HG02885 (cell line): ENCODE results near the gene TRIM10.
"Not testable (repeated sequence)": the region's sequence is repeated elsewhere in the genome, so short reads cannot be mapped to it uniquely, and the experiment has no call there.

ENCODE experiments used
- ATAC-seq: cut with Tn5 transposase; IDR thresholded peaks from one replicate; pipeline ENCODE4 v1.9.1; 2021; ENCODE audit warnings: mild to moderate bottlenecking; ENCODE audit not compliant: unreplicated experiment, poor library complexity

The TRIM10 gene

GRCh38 chr6:30131947-30132497, 29.0 kb downstream of the TRIM10 start:
- no peak for ATAC-seq

DNA sequence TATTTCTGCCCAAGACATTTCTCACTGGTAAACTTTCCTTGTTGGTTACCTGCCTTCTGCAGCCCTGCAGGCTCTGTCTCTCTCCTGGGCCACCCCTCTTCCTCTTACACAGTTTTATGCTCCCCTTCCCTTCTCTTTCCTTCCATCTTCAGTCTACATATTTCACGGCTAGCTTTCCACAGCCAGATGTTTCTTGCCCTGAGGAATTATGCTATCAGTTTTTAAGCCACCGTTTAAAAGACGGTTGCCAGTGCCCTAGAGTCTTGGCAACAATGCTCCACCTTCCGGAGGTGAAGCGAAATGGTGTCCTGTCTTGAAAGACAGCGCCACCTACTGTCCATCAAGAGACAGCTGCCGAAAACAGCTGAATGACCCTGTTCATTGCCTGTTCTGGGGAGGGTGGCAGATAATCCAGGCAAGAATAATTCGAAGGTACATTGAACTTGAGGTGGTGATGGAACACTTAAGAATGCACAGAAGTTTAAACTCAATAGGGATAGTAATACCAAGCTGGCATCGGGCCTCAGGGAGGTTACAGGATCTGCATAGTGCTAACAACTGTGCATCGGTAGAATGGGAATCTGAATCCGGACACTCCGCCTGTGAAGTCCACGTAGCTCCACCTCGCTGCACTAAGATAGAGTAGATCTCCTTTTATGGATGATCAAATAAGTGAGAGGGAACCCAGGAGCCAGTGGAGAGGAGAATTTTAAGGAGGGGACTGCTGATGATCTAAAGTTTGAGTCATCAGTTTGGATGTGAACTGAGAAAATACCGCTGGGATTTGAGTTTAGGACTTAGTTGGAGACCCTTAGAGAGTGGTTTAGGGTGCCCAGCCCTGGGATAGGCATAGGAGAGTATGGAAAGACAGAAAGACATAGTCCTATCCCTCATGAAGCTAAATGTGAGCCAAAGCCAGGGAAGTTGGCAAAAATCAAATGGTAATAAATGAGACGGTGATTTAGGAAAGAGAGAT, 29.8 kb downstream of the TRIM10 start:
- ATAC-seq = no peak

DNA sequence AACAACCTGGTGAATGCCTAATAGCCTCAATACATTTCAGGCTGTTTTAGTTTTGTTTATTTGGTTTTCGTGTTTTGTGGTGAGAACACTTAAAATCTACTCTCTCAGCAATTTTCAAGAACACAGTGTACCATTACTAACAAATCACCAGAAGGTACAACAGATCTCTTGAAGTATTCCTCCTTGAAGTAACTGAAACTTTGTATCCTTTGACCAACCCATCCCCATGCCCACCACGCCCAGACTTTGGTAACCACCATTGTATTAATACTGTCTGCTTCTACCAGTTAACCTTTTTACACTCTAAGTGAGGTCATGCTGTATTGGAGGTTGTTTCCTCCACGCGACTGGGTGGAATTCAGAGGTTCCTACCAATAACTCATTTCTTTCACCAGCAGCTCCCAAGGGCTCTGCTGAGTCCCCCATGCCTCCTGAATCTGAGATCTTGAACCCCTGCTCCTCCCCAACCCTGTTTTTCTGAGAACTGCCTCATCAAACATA, 30.8 kb downstream of the TRIM10 start:
- no peak for ATAC-seq

GRCh38 chr6:30129265-30130178, 31.5 kb downstream of the TRIM10 start:
- no peak for ATAC-seq

DNA sequence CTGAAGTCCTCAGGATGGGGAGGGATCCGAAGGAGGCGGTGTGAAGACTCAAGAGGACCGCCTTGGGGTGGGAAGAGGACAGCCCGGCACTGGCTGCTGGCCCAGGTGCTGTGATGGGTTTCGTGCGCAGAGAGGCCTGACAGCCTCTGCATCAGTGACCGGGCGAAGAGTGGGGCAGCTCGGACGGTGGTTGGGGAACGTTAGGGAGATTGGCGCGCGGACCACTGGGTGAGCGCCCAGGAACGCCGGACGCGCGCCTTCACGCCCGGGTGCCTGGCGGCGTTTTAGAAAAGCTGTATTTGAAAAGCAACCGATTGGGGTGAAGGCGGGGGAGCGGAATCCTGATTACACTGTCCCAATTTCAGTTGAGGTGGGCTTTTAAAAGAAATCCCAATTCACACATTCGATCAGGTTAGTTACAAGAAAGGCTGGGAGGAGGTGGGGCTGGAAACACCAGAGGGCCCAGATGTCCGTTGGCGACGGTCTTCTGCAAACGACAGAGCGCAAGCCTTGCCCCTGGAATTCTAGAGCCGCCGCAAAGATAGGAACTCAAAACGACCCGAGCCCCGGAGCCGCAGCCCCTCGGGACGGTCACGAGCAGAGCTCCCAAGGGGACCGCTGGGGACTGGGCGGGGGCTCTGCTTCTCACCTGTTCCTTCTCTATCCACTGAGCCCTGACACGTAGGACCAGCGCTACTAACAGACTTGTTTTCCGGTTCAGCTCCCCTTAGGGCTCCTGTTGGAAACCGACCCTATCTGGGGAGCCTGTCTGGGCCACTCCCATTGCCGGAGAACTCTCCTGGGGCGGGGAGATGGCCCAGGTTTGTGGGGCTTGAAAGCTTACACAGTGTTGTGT, 33.5 kb downstream of the TRIM10 start:
- no peak for ATAC-seq

- ATAC-seq = no peak
Observed at GRCh38 chr6:30122515-30122914, 38.5 kb downstream of the TRIM10 start.

DNA sequence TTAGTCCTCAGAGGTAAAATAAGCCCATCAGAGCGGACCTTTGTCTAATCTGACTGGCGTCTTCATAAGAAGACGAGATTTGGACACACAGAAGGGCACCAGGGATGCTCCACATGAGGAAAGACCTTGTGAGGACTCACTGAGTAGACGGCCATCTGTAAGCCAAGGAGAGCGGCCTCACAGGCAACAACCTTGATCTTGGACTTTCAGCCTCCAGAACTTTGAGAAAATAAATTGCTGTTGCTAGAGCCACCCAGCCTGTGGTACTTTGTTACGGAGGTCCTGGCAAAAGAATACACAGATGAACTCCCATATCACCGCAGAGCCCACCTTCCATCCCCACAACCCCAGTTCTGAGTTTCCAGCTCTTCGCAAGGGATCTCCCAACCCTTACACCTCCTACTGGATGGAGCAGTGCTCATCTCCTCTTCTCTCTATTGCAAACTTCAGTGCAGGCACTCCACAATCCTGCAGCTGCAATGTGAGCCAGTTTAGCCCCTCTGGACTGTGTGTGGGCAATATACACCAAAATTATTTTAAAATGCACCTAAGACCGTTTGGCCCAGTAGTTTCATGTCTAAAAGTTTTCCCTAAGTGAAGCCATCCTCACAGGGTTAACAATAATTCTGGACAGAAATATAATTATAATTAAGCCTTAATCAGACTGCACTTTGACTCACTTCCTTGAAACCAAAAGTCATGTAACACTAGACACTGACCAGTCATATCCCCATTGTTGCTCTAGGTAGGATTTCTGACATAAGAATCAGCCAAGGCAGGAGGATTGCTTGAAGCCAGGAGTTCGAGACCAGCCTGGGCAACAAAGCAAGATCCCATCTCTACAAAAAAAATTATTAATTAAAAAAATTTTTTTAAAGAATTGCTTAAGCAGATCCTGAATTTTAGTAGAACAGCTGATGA, 39.3 kb downstream of the TRIM10 start:
- no peak for ATAC-seq

GRCh38 chr6:30118691-30119090, 42.3 kb downstream of the TRIM10 start:
- ATAC-seq = not testable (repeated sequence)

DNA sequence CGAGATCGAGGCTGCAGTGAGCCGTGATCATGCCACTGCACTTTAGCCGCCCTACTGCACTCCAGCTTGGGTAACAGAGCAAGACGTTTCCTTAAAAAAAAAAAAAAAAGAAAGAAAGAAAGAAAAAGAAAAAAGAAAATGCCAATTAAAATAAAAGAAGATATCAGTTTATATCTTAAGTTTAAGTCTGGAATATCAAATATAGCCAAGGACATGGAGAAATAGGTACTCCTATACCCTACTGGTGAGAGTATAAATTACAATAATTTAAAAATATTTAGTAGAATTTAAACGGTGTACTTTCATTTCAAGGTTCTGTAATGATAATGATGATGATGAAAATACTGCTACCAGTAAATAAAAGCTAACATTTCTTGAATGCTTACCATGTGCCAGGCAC, 44.3 kb downstream of the TRIM10 start:
- ATAC-seq = no peak

- ATAC-seq = no peak
Observed at GRCh38 chr6:30113841-30114240, 47.2 kb downstream of the TRIM10 start.

- ATAC-seq = no peak
Observed at GRCh38 chr6:30113003-30113759, 47.8 kb downstream of the TRIM10 start, which contains the start of gene TRIM31. TSS of gene TRIM31 (minus strand) at chr6:30113090. CDS start at chr6:30112805, 285 bp downstream.

GRCh38 chr6:30112402-30112994, 48.5 kb downstream of the TRIM10 start:
- ATAC-seq = no peak

DNA sequence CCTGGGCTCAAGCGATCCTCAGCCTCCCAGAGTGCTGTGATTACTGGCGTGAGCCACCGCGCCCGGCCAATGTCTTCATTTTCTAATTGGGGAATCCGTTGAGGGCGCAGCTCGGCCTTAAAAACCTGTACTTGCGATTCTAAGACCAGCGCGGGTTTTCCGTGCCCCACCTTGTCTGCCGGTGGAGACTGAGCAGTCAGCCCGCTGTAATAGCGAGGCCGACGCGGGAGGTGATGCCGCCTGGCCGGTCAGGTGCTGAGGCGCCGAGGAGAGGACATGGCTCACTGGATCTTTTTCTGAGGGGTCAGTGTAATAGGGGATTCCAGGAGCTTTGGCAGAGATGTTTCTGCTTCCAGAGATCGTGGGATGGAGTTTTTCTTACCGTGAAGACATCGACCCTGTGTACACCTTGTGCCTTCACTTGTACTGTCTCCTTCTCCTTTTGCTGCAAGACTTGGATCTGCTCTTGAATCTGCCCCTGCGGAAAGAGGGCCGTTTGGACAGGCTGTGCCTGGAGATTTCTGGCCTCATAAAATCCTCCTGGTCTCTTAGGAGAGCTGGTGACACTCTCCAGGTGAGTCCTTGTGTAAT, 49.6 kb downstream of the TRIM10 start:
- ATAC-seq = no peak

DNA sequence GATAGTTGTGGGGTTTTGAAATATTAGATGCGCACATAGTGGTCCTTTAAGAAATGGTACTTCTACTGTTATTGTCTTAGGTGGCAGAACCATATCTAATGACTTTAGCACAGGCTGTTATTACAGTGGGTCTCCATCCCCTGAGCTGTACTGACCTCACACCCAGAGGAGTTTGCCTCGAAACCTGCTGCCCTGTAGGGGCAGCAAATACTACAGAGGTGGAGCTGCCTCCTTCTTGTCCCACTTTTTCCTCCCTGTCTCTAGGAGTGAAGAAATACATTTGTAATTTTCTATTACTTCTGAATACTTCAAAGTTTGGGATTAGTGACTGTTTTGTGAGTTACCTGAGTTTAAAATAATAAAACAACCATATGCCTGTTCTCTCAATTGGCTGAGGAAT, 56.4 kb downstream of the TRIM10 start:
- no peak for ATAC-seq

GRCh38 chr6:30103872-30104179, 57.2 kb downstream of the TRIM10 start:
- ATAC-seq = no peak

DNA sequence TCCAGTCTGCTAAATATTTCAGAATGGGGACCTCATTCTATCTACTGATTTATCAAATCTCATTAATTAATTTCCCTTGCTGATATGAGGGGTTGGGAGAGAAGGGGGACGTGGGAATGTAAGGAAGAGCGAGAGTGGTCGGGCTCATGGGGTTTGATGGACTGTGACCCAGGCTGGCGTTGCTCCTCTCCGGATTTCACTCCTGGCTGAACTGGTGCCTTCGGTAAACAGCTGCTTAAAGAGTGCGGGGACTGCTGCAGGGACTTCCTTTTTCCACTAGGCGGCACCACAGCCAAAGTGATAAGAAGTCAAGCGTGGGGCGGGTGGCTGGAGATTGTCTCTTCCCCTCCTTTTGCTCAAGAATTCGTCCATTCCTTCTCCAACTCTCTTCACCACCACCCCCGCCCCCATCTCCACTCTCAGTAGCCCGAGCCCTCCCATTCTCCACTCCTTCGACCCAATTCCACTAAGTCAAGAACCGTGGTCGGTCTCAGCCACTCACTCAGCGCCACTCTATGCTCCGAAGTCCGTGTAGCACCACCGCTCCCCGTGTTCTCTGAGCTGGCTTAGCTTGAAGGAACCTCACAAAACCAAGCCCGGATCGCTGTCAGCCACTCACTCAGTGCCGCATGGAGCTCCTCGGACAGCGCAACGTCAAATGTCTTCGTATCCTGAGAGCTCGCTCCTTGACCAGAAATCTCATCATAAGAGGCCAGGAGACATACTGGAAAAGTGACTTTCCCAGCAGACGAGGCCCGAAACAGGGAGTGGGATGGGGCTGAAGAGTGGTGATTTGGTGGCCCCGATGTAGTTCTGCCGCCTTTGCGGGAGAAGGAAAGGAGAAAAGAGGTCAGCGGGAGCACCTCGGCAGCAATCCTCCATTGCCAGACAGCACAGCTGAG, 57.8 kb downstream of the TRIM10 start:
- peak; percentile 72 for ATAC-seq
